GM12892 (cell line): ENCODE results near the gene AKAP11.

ENCODE experiments used
- POLR2A ChIP-seq: IDR thresholded peaks from 2 replicates; pipeline ENCODE4 v1.6.1; 2011; ENCODE audit warnings: low read depth, low read length, control low read depth
- POLR2AphosphoS5 ChIP-seq: IDR thresholded peaks from 2 replicates; pipeline ENCODE4 v1.6.1; 2011; ENCODE audit warnings: low read depth, low read length, control low read depth
- TAF1 ChIP-seq: IDR thresholded peaks from 2 replicates; pipeline ENCODE4 v1.6.1; 2011; ENCODE audit warnings: low read depth, mild to moderate bottlenecking, control low read depth, low read length, borderline replicate concordance

DNA sequence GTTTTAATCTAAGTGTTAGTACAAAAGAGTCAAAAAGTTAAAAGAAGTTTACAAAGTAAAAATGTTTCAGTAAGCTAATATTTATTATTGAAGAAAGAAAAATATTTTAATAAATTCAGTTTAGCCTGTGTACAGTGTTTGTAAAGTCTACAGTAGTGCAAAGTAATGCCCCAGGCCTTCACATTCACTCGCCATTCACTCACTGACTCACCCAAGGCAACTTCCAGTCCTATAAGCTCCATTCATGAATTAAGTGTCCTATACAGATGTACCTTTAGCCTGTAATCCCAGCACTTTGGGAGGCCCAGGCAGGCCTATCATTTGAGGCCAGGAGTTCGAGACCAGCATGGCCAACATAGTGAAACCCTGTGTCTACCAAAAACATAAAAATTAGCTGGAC is 24.1 kb upstream of the AKAP11 start:
- TF ChIP-seq POLR2A (no peak), POLR2AphosphoS5 (no peak), TAF1 (no peak)
